ENCODE data around the gene GIPC2. TPM values are rescaled to one million over a fixed set of nuclear protein-coding genes. Genes with fewer than 3 reads are reported as not detected.

The GIPC2 gene
- total and polyA plus RNA-seq, 2 of the 4 experiments (the other 2 are of a cell fraction): 0.07 to 0.18 TPM

GRCh38 chr1:78092643-78093042 lies 46.9 kb downstream of the GIPC2 start:
- H3K4ac ChIP-seq (ENCODE audit: low read depth, low read length): no peak overlapping the region
- H3K79me1 ChIP-seq (ENCODE audit: low read depth in 1 of 2, low read length in 2 of 2): 0 out of 4 replicates have a peak, but pooled peaks cover 0 to 3% of the 10 kb centered on the region in 2 experiments
- in situ Hi-C loops (cut with MboI; ENCODE audit: low sequenced_read_pairs): no loop called here
- no peaks in the 10 kb centered on the region for H3K9me3 ChIP-seq (ENCODE audit: control insufficient read depth, insufficient read depth, low read length)
- no peak overlapping the region for H3K4me3 ChIP-seq (ENCODE audit: insufficient read depth, low read depth, low read length)
- H4K20me1 ChIP-seq (ENCODE audit: insufficient read depth, low read length): no peaks in the 10 kb centered on the region
- no peak overlapping the region for H2BK20ac ChIP-seq (ENCODE audit: low read depth, low read length)
- ChIA-PET POLR2A (ENCODE audit: unreplicated experiment) (interaction anchor here (0.5 kb wide), 1 partner anchor 1187 kb away, joined by 6 read pairs; no protein-coding TSS in a partner anchor), CTCF (no interaction called here)
- H3K9ac ChIP-seq (ENCODE audit: low read depth, low read length): no peak overlapping the region
- H4K8ac ChIP-seq (ENCODE audit: low read depth in 2 of 2, low read length in 2 of 2): no peak overlapping the region
- no peak overlapping the region for H2BK120ac ChIP-seq (ENCODE audit: low read depth, low read length)
- H2BK15ac ChIP-seq (ENCODE audit: low read depth, low read length): no peak overlapping the region
- no peak overlapping the region for H4K91ac ChIP-seq (ENCODE audit: insufficient read depth, low read depth, low read length)
- no peak overlapping the region for H3K56ac ChIP-seq (ENCODE audit: extremely low read depth, insufficient read depth, low read length)
- no peak overlapping the region for H2AFZ ChIP-seq (replicated peaks; ENCODE audit: low read length, poor library complexity)
- H3K27ac ChIP-seq (ENCODE audit: insufficient read depth, low read length): no peak overlapping the region
- TF ChIP-seq MAZ (IDR thresholded peaks at IDR 0.05; ENCODE audit: borderline replicate concordance, low read depth, low read length): no peak
- no peak overlapping the region for H2BK5ac ChIP-seq (ENCODE audit: low read depth, low read length, poor library complexity, severe bottlenecking)
- no peak overlapping the region for H3K18ac ChIP-seq (ENCODE audit: low read depth, low read length)
- ATAC-seq (ENCODE audit: low read depth) (no peak), DNase-seq (no peak)
- H2AK5ac ChIP-seq (ENCODE audit: low read depth, low read length): no peak overlapping the region
- WGBS, 2 experiments (ENCODE audit: extremely low coverage in 2 of 2, insufficient read length in 1 of 2): no CpG with 5 or more reads among the region's 1 CpG
- BruUV-seq (replicated peaks): no TSS peak
- no peaks in the 10 kb centered on the region for H3K36me3 ChIP-seq (ENCODE audit: control insufficient read depth, insufficient read depth, low read length)
- H4K5ac ChIP-seq (ENCODE audit: low read depth, low read length): no peak overlapping the region
- dilution Hi-C loops (cut with HindIII; ENCODE audit: low sequenced_read_pairs, unreplicated experiment): no loop called here
- H3K4me1 ChIP-seq (ENCODE audit: control insufficient read depth, insufficient read depth, low read length): no peaks in the 10 kb centered on the region; the same call in 1 of the 2 replicates
- no peak overlapping the region for H3K14ac ChIP-seq (replicated peaks; ENCODE audit: low read depth, low read length)
- no peak overlapping the region for H3K23ac ChIP-seq (ENCODE audit: low read depth, low read length)
- H2AK9ac ChIP-seq (replicated peaks; ENCODE audit: low read depth, low read length, poor library complexity): no peak overlapping the region
- H3K9me1 ChIP-seq (ENCODE audit: insufficient read depth, low read length): no peaks in the 10 kb centered on the region
- intact Hi-C loops (cut with micrococcal nuclease): no loop called here
- no peak overlapping the region for H3K4me2 ChIP-seq (ENCODE audit: low read depth, low read length)
- no peaks in the 10 kb centered on the region for H3K27me3 ChIP-seq (ENCODE audit: control insufficient read depth, insufficient read depth, low read length)

Measured in IMR-90 (cell line).